Measurements from ENCODE around the gene MCCC2. TPM values are rescaled to one million over a fixed set of nuclear protein-coding genes. Genes with fewer than 3 reads are reported as not detected.
"Not testable (repeated sequence)": the region's sequence is repeated elsewhere in the genome, so short reads cannot be mapped to it uniquely, and the experiment has no call there.

MCCC2 gene
- total RNA-seq, 1 experiment from 2014 or later = 113 TPM

- H3K36me3 Mint-ChIP-seq (ENCODE audit: insufficient read depth, unreplicated experiment) = peaks cover 27% of the 10 kb centered on the region
- H3K4me1 Mint-ChIP-seq (ENCODE audit: low read depth, unreplicated experiment) = no peaks in the 10 kb centered on the region
- intact Hi-C loops (cut with micrococcal nuclease; ENCODE audit: unreplicated experiment) = no loop called here
- ChIA-PET POLR2A (no interaction called here), CTCF (no interaction called here)
- no peak overlapping the region for H3K27ac Mint-ChIP-seq (ENCODE audit: unreplicated experiment)
- Histone ChIP-seq H3K4me1 (no peaks in the 10 kb centered on the region), H3K36me3 (ENCODE audit: control insufficient read depth, insufficient read depth, low read length) (peaks cover 2% of the 10 kb centered on the region; the same call in 1 of the 2 replicates), H3K9me3 (no peaks in the 10 kb centered on the region), H3K4me3 (ENCODE audit: low read depth, low read length) (no peak overlapping the region), H3K27me3 (replicated peaks; ENCODE audit: control insufficient read depth, insufficient read depth, low read length) (no peaks in the 10 kb centered on the region)
- TF ChIP-seq CTCF (IDR thresholded peaks at IDR 0.05; ENCODE audit: insufficient read depth in 1 of 2, low read depth in 1 of 2, low read length in 1 of 2, severe bottlenecking in 1 of 2, unreplicated experiment in 1 of 2) = no peak
- no peaks in the 10 kb centered on the region for H3K9me3 Mint-ChIP-seq (ENCODE audit: unreplicated experiment)
- BruUV-seq (replicated peaks) = no TSS peak
- no peak overlapping the region for H3K4me3 Mint-ChIP-seq (ENCODE audit: unreplicated experiment)
- DNase-seq = no peak
- H3K27me3 Mint-ChIP-seq (ENCODE audit: insufficient read depth, unreplicated experiment) = no peaks in the 10 kb centered on the region
Measured at GRCh38 chr5:71658916-71659662, 71.9 kb downstream of the MCCC2 start.

- Mint-ChIP-seq H3K4me1 (ENCODE audit: low read depth, unreplicated experiment) (no peaks in the 10 kb centered on the region), H3K4me3 (ENCODE audit: unreplicated experiment) (no peak overlapping the region), H3K9me3 (ENCODE audit: unreplicated experiment) (no peaks in the 10 kb centered on the region), H3K27ac (ENCODE audit: unreplicated experiment) (no peak overlapping the region), H3K36me3 (ENCODE audit: insufficient read depth, unreplicated experiment) (peaks cover 11% of the 10 kb centered on the region), H3K27me3 (ENCODE audit: insufficient read depth, unreplicated experiment) (no peaks in the 10 kb centered on the region)
- no peaks in the 10 kb centered on the region for H3K9me3 ChIP-seq
- no peak for DNase-seq
- intact Hi-C loops (cut with micrococcal nuclease; ENCODE audit: unreplicated experiment) = loop anchor here (5.0 kb wide), 1 partner anchor 95 kb away; no protein-coding TSS in a partner anchor
- no peak for TF ChIP-seq CTCF (IDR thresholded peaks at IDR 0.05; ENCODE audit: insufficient read depth in 1 of 2, low read depth in 1 of 2, low read length in 1 of 2, severe bottlenecking in 1 of 2, unreplicated experiment in 1 of 2)
- H3K4me1 ChIP-seq = no peaks in the 10 kb centered on the region
- ChIA-PET CTCF (no interaction called here), POLR2A (no interaction called here)
- H3K4me3 ChIP-seq (ENCODE audit: low read depth, low read length) = no peak overlapping the region
- no peaks in the 10 kb centered on the region for H3K27me3 ChIP-seq (replicated peaks; ENCODE audit: control insufficient read depth, insufficient read depth, low read length)
- BruUV-seq (replicated peaks) = no TSS peak
- no peaks in the 10 kb centered on the region for H3K36me3 ChIP-seq (ENCODE audit: control insufficient read depth, insufficient read depth, low read length)
Measured at GRCh38 chr5:71662381-71662780, 75.2 kb downstream of the MCCC2 start.

GRCh38 chr5:71663191-71663969 lies 76.2 kb downstream of the MCCC2 start:
- intact Hi-C loops (cut with micrococcal nuclease; ENCODE audit: unreplicated experiment) = loop anchor here (1.0 to 5.0 kb wide), 2 partner anchors 90 to 94 kb away; no protein-coding TSS in a partner anchor
- H3K9me3 Mint-ChIP-seq (ENCODE audit: unreplicated experiment) = no peaks in the 10 kb centered on the region
- H3K4me1 Mint-ChIP-seq (ENCODE audit: low read depth, unreplicated experiment) = no peaks in the 10 kb centered on the region
- H3K27ac Mint-ChIP-seq (ENCODE audit: unreplicated experiment) = no peak overlapping the region
- no peak overlapping the region for H3K4me3 Mint-ChIP-seq (ENCODE audit: unreplicated experiment)
- H3K36me3 Mint-ChIP-seq (ENCODE audit: insufficient read depth, unreplicated experiment) = peaks cover under 1% of the 10 kb centered on the region
- ChIA-PET POLR2A (no interaction called here), CTCF (interaction anchor here (1.1 kb wide), 1 partner anchor 62 kb away, joined by 3 read pairs; no protein-coding TSS in a partner anchor)
- Histone ChIP-seq H3K4me1 (no peaks in the 10 kb centered on the region), H3K27me3 (replicated peaks; ENCODE audit: control insufficient read depth, insufficient read depth, low read length) (no peaks in the 10 kb centered on the region), H3K36me3 (ENCODE audit: control insufficient read depth, insufficient read depth, low read length) (no peaks in the 10 kb centered on the region), H3K9me3 (no peaks in the 10 kb centered on the region), H3K4me3 (ENCODE audit: low read depth, low read length) (no peak overlapping the region)
- BruUV-seq (replicated peaks) = no TSS peak
- H3K27me3 Mint-ChIP-seq (ENCODE audit: insufficient read depth, unreplicated experiment) = no peaks in the 10 kb centered on the region
- TF ChIP-seq CTCF (IDR thresholded peaks at IDR 0.05; ENCODE audit: insufficient read depth in 1 of 2, low read depth in 1 of 2, low read length in 1 of 2, severe bottlenecking in 1 of 2, unreplicated experiment in 1 of 2) = peak in 1 of 2 experiments; percentile 36
- peak; percentile 51 to 66 for DNase-seq

- H3K27ac Mint-ChIP-seq (ENCODE audit: unreplicated experiment); H3K4me1 Mint-ChIP-seq (ENCODE audit: low read depth, unreplicated experiment); H3K36me3 Mint-ChIP-seq (ENCODE audit: insufficient read depth, unreplicated experiment); CTCF ChIA-PET; POLR2A ChIA-PET; H3K4me3 Mint-ChIP-seq (ENCODE audit: unreplicated experiment); H3K9me3 Mint-ChIP-seq (ENCODE audit: unreplicated experiment); H3K9me3 ChIP-seq; H3K27me3 Mint-ChIP-seq (ENCODE audit: insufficient read depth, unreplicated experiment); H3K4me3 ChIP-seq (ENCODE audit: low read depth, low read length); BruUV-seq (replicated peaks); DNase-seq; H3K36me3 ChIP-seq (ENCODE audit: control insufficient read depth, insufficient read depth, low read length); H3K4me1 ChIP-seq; H3K27me3 ChIP-seq (replicated peaks; ENCODE audit: control insufficient read depth, insufficient read depth, low read length): not testable (repeated sequence)
- intact Hi-C loops (cut with micrococcal nuclease; ENCODE audit: unreplicated experiment) = loop anchor here (5.0 kb wide), 1 partner anchor 93 kb away; no protein-coding TSS in a partner anchor
Measured at GRCh38 chr5:71664615-71665014, 77.5 kb downstream of the MCCC2 start.
